PFSK-1 (cell line): ENCODE results near the gene GRK4.

ENCODE experiments used
- FOXP2 ChIP-seq: optimal IDR thresholded peaks from 2 replicates; pipeline ENCODE3; 2011; ENCODE audit warnings: borderline replicate concordance, control low read depth, inconsistent platforms; ENCODE audit not compliant: insufficient read depth; ENCODE audit errors: extremely low read length, extremely low read depth
- POLR2AphosphoS5 ChIP-seq: IDR thresholded peaks from 2 replicates; pipeline ENCODE4 v1.6.1; 2012; ENCODE audit warnings: low read depth, mild to moderate bottlenecking, control low read depth, low read length, moderate library complexity
- REST ChIP-seq, 2 experiments: IDR thresholded peaks; 2 replicates each; pipeline versions ENCODE4 v1.6.1 to v1.8.0; 2011 to 2012; ENCODE audit warnings: low read depth in 2 of 2, low read length in 2 of 2, control low read depth in 1 of 2, inconsistent platforms in 1 of 2, mild to moderate bottlenecking in 1 of 2, moderate library complexity in 1 of 2; ENCODE audit not compliant: insufficient read depth in 1 of 2

GRCh38 chr4:3021627-3022026 is 58.3 kb downstream of the GRK4 start:
- TF ChIP-seq POLR2AphosphoS5 (no peak), FOXP2 (no peak), REST (IDR thresholded peaks at IDR 0.05; ENCODE audit: insufficient read depth in 1 of 2, low read depth in 2 of 2, low read length in 2 of 2) (no peak)
